Breast epithelium (tissue), 4 donors: ENCODE results near the gene C3orf18. TPM values are rescaled to one million over a fixed set of nuclear protein-coding genes. Genes with fewer than 3 reads are reported as not detected.

Experiments
- DNase-seq, 2 donors: peaks; one replicate each; pipeline ENCODE4 v3.0.0-alpha.2; 2019; ENCODE audit warnings: low spot score in 2 of 2
- H3K27ac ChIP-seq, 2 donors: fragments of 200-600 bp; sonication (generic) in 1 of 2; one replicate each; pipeline ENCODE4 v1.5.1; 2016 to 2019; ENCODE audit warnings: mild to moderate bottlenecking in 1 of 2
- H3K27me3 ChIP-seq, 2 donors: fragments of 200-600 bp; sonication (generic) in 1 of 2; one replicate each; pipeline versions ENCODE4 v1.5.1 to v1.6.0; 2017 to 2019; ENCODE audit warnings: control low read depth in 1 of 2, mild to moderate bottlenecking in 1 of 2
- H3K36me3 ChIP-seq: fragments of 200-600 bp; one replicate; pipeline ENCODE4 v1.5.1; 2019
- H3K4me1 ChIP-seq, 2 donors: fragments of 200-600 bp; sonication (generic); one replicate each; pipeline ENCODE4 v1.5.1; 2016 to 2019; ENCODE audit warnings: control low read depth in 1 of 2
- H3K4me3 ChIP-seq, 3 donors: fragments of 200-600 bp; sonication (generic); 1 replicate in 2 of 3; 2 replicates in 1 of 3; pipeline ENCODE4 v1.5.1; 2016 to 2019; ENCODE audit warnings: mild to moderate bottlenecking in 3 of 3, moderate library complexity in 2 of 3
- H3K9me3 ChIP-seq, 2 donors: fragments of 200-600 bp; sonication (generic) in 1 of 2; one replicate each; pipeline ENCODE4 v1.5.1; 2016 to 2019; ENCODE audit warnings: control low read depth in 1 of 2
- POLR2A ChIP-seq: fragments of 450-650 bp; IDR thresholded peaks from one replicate; pipeline ENCODE4 v1.6.1; 2016; ENCODE audit warnings: antibody characterized with exemption, mild to moderate bottlenecking, moderate library complexity
- POLR2AphosphoS5 ChIP-seq, 3 donors: sonication (generic); formaldehyde crosslinking; IDR thresholded peaks; one replicate each; pipeline ENCODE4 v1.6.1; 2017; ENCODE audit warnings: antibody characterized with exemption in 3 of 3
- intact Hi-C: fragments of 100-400 bp; cut with DNase I; formaldehyde crosslinking; loops from one replicate; pipeline ENCODE4 v1.15.1; 2023; ENCODE audit warnings: low total_unique reads
- total RNA-seq, 3 donors: library from RNA; depleted of rRNA; stranded (reverse); fragments of >200 nt; gene quantifications; one replicate each; pipeline ENCODE4 v1.1.0, GENCODE V29; 2016
- TF ChIP-seq, protein P1 (sequence below), 3 donors: fragments of 450-650 bp; IDR thresholded peaks; one replicate each; pipeline ENCODE4 v1.5.1; 2016 to 2017; ENCODE audit warnings: antibody characterized with exemption in 3 of 3, mild to moderate bottlenecking in 3 of 3, moderate library complexity in 3 of 3

Gene C3orf18
- total RNA-seq, 3 donors from 2014 or later: 10.7 to 16.8 (median 15.1) TPM

DNA sequence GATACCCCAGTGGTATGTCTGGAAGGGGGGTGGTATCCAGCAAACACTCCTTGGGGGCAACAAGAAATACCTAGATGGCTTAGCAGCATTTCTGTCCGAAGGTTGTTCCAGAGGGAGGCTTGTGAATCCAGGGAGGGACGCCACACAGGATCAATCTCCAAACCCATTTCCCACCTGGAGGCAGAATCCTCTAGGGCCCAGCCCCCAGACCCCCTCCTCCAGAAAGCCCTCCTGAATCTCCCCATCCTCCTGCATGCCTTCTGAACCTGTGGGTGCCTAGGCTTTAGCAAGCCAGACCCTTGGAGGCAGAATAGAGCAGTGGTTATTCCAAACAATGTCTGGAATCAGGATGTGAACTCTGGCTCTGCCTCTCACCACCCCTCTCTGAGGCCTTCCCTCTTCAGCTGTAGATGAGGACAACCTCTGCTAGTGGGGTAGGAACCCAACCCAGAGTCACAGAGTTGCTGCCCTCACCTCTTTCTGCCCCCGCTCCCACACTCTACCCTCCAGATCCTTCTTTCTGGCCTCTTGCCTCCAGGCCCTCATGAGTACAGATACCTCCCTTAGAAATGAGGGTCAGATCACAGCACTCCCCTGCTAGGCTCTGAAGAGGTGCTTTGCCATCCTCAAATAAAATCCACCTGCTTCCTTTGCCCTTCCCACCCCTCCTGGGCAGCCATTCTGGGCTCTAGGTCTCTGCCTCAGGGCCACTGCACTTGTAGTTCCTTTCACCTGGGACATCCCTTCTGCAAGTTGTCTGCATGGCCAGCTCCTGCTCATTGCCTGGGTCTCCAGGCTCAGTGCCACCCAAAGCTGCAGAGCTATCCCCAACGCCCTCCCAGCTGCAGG lies 35.9 kb upstream of the C3orf18 start:
- Histone ChIP-seq H3K4me3 (no peak overlapping the region), H3K27me3 (no peaks in the 10 kb centered on the region), H3K27ac (peak overlapping the region; percentile 98 to 99), H3K36me3 (no peaks in the 10 kb centered on the region), H3K4me1 (peaks cover 33 to 84% of the 10 kb centered on the region in 2 donors), H3K9me3 (no peaks in the 10 kb centered on the region)
- intact Hi-C loops: no loop called here
- no peak for DNase-seq
- TF ChIP-seq POLR2A: no peak
- TF ChIP-seq POLR2AphosphoS5 (IDR thresholded peaks at IDR 0.05): no peak
- TF ChIP-seq, protein P1, sequence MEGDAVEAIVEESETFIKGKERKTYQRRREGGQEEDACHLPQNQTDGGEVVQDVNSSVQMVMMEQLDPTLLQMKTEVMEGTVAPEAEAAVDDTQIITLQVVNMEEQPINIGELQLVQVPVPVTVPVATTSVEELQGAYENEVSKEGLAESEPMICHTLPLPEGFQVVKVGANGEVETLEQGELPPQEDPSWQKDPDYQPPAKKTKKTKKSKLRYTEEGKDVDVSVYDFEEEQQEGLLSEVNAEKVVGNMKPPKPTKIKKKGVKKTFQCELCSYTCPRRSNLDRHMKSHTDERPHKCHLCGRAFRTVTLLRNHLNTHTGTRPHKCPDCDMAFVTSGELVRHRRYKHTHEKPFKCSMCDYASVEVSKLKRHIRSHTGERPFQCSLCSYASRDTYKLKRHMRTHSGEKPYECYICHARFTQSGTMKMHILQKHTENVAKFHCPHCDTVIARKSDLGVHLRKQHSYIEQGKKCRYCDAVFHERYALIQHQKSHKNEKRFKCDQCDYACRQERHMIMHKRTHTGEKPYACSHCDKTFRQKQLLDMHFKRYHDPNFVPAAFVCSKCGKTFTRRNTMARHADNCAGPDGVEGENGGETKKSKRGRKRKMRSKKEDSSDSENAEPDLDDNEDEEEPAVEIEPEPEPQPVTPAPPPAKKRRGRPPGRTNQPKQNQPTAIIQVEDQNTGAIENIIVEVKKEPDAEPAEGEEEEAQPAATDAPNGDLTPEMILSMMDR (IDR thresholded peaks at IDR 0.05): no peak

DNA sequence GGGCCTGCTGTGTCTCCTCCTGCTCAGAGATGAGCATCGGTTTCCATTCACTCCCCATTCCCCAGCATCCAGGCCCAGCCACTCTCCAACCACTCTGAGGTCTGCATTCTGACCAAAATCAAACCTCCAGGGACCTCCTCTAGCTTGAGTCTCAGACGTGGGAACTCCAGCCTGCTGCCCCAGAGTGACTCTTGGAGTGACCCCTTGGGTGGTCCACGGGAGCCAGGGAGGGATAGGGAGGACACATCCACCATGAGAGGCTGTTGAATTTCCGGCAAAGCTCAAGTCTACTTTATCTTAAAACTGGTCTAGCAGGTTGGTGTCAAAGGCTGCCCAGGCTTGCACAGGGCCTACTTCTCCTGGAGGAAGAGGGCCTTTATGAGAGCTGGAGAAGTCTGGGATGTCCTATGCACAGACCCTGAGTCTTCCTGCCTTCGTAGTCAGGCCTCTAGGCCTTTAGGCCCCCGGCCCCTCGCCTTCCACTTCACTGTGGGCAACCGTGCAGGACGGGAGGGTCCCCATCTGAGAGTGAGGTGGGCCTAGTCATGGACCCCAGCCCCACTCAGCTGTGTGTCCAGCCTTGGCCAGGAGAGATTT lies 35.1 kb upstream of the C3orf18 start:
- Histone ChIP-seq H3K9me3 (no peaks in the 10 kb centered on the region), H3K4me1 (peaks cover 33 to 76% of the 10 kb centered on the region in 2 donors), H3K27ac (peak overlapping the region; percentile 98 to 99), H3K4me3 (peak overlapping the region in 1 of 3 donors; percentile 41), H3K27me3 (no peaks in the 10 kb centered on the region), H3K36me3 (no peaks in the 10 kb centered on the region)
- TF ChIP-seq, protein P1 (IDR thresholded peaks at IDR 0.05): no peak
- TF ChIP-seq POLR2AphosphoS5 (IDR thresholded peaks at IDR 0.05) (peak in 1 of 3 donors; percentile 60), POLR2A (no peak)
- intact Hi-C loops: no loop called here
- DNase-seq: peak in 1 of 2 donors; percentile 76

DNA sequence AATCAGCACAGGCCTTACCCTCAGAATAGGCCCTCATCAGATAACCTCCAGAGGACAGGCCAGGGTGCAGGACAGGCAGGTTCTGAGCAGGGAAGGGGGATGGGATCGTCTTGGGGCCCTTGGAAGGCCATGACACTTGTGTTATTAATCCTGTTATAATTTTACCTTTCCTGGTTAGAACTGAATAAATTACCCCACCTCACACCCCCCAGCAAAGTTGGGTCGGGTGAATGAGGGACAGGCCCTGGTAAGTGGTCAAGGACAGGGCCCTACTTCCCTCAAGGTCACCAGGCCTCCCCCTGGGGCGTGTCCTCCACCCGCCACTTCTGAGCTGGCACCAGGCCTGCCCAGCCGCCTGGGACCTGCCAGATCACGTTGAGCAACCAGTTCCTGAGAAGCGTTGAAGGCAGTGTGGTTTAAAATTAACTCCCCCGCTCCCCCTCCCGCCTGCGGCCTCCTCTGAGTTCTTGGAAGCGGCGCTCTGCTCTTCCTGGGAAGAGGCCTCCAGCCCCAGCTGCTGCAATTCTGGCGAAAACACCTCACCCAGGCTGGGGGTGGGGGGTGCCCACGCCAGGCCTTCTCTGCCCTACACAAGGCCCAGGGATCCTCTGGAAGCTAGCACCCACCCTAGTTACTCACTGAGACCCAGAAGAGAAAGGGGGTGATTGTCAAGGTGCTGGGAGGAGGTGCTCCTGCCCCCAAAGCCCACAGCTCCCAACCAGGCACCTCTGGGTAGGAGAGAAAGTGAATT lies 33.5 kb upstream of the C3orf18 start:
- Histone ChIP-seq H3K27me3 (no peaks in the 10 kb centered on the region), H3K27ac (peak overlapping the region; percentile 98 to 99), H3K4me1 (peaks cover 20 to 60% of the 10 kb centered on the region in 2 donors), H3K9me3 (no peaks in the 10 kb centered on the region), H3K4me3 (peak overlapping the region in 2 of 3 donors; percentile 20 to 55), H3K36me3 (no peaks in the 10 kb centered on the region)
- TF ChIP-seq POLR2A (no peak), POLR2AphosphoS5 (IDR thresholded peaks at IDR 0.05) (peak; percentile 86 to 98 (median 95))
- DNase-seq: peak; percentile 96 to 97
- intact Hi-C loops: no loop called here

DNA sequence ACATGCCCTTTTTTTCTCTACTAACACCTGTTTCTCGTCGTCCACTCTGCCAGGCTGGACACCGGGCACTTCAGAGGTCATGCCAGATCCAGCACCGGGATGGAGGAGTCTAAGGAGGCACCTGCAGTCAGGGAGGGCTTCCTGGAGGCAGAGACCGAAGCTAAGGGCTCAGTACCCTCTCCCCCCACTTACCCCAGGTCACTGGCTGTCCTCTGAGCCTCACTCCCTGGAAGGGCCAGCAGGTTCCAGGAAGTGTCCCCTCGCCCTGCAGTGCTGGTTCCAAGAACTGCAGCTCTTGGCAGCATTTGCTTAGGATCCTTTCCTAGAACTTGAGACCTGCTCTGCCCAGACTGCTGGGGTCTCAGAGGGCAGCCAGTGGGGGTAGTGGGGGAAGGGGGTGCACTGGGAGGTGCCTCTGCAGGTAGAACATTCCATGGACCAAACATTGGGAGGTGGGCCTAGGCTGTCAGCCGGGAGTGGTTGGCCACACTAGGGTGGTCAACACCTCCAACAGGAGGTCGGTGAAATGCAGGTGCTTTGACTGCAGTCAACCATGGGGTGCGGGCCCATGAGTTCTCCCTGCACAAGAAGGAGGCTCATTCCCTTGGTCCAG lies 32.7 kb upstream of the C3orf18 start:
- TF ChIP-seq, protein P1 (IDR thresholded peaks at IDR 0.05): no peak
- TF ChIP-seq POLR2AphosphoS5 (IDR thresholded peaks at IDR 0.05): no peak
- no peak for TF ChIP-seq POLR2A
- intact Hi-C loops: no loop called here
- H3K4me1 ChIP-seq: peaks cover 20 to 52% of the 10 kb centered on the region in 2 donors
- H3K27me3 ChIP-seq: no peaks in the 10 kb centered on the region
- no peaks in the 10 kb centered on the region for H3K9me3 ChIP-seq
- H3K36me3 ChIP-seq: no peaks in the 10 kb centered on the region
- no peak for DNase-seq
- H3K4me3 ChIP-seq: no peak overlapping the region
- peak overlapping the region; percentile 98 to 99 for H3K27ac ChIP-seq

DNA sequence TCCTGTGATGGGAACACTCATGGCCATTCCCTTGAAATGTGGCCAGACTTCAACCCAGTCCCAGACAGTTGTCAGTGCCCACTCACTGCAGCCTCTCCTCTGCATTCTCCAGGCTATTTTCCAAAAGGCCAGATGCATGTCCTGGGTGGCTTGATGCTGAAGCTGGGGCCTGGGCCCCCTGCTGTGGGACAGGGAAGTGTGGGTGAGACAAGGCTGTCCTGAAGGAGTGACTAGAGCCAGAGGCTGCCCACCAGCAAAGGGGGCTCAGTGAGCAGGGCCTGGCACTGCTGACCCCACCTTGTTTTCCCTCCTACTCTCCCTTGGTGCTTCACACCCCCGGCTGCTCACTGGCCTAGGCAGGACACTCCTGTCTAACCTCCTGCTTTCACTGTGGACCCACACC lies 32.2 kb upstream of the C3orf18 start:
- no peaks in the 10 kb centered on the region for H3K27me3 ChIP-seq
- H3K9me3 ChIP-seq: no peaks in the 10 kb centered on the region
- H3K4me1 ChIP-seq: peaks cover 20 to 47% of the 10 kb centered on the region in 2 donors
- no peak overlapping the region for H3K4me3 ChIP-seq
- peak overlapping the region; percentile 98 to 99 for H3K27ac ChIP-seq
- intact Hi-C loops: no loop called here
- DNase-seq: no peak
- TF ChIP-seq POLR2A: no peak
- TF ChIP-seq, protein P1 (IDR thresholded peaks at IDR 0.05): no peak
- TF ChIP-seq POLR2AphosphoS5 (IDR thresholded peaks at IDR 0.05): no peak
- no peaks in the 10 kb centered on the region for H3K36me3 ChIP-seq
